Panc1 (cell line): ENCODE measurements around the gene CAMSAP2. TPM values are rescaled to one million over a fixed set of nuclear protein-coding genes. Genes with fewer than 3 reads are reported as not detected.

Experiments
- ATAC-seq: fragments of 200-7000 bp; cut with Tn5 transposase; 2 replicates; pipeline ENCODE4 v1.9.1; 2020; ENCODE audit warnings: mild to moderate bottlenecking, moderate library complexity
- BruUV-seq: library from RNA; stranded (reverse); fragments of 400-500 nt; replicated peaks from 2 replicates; lab custom pipeline; 2021; lab: Mats Ljungman, UMichigan
- CTCF ChIA-PET: fragments of 300-600 bp; sonication (Branson Sonifier 250); formaldehyde crosslinking; loops from one replicate; lab custom pipeline; 2022; ENCODE audit warnings: antibody characterized with exemption; lab: Charles Lee
- POLR2A ChIA-PET: fragments of 300-600 bp; sonication (Branson Sonifier 250); formaldehyde crosslinking; loops from one replicate; lab custom pipeline; 2022; ENCODE audit warnings: antibody characterized with exemption; lab: Charles Lee
- DNase-seq: peaks from one replicate; pipeline ENCODE4 v3.0.0-alpha.2; 2010; ENCODE audit warnings: low read depth, low spot score
- H3K27ac ChIP-seq: 2 replicates; pipeline ENCODE4 v1.5.1; 2011; ENCODE audit warnings: mild to moderate bottlenecking, low read length, inconsistent platforms
- H3K27me3 ChIP-seq: fragments of 200-500 bp; sonication (Bioruptor generic); 2 replicates; pipeline ENCODE4 v1.6.0; 2014; ENCODE audit warnings: low read length, inconsistent platforms; ENCODE audit not compliant: control insufficient read depth, insufficient read depth
- H3K36me3 ChIP-seq: fragments of 200-500 bp; sonication (Bioruptor generic); 2 replicates; pipeline ENCODE4 v1.5.1; 2014; ENCODE audit warnings: inconsistent platforms, mild to moderate bottlenecking, low read length, moderate library complexity; ENCODE audit not compliant: control insufficient read depth, insufficient read depth
- H3K4me1 ChIP-seq: 2 replicates; pipeline ENCODE4 v1.5.1; 2011; ENCODE audit warnings: inconsistent platforms, mild to moderate bottlenecking, low read length, moderate library complexity; ENCODE audit not compliant: control insufficient read depth, insufficient read depth
- H3K4me3 ChIP-seq, 2 experiments: 2 replicates each; pipeline ENCODE4 v1.5.1; 2011 to 2012; ENCODE audit warnings: low read depth in 2 of 2, low read length in 2 of 2, mild to moderate bottlenecking in 2 of 2, inconsistent platforms in 1 of 2, moderate library complexity in 1 of 2
- H3K9me3 ChIP-seq: fragments of 200-500 bp; sonication (Bioruptor generic); 2 replicates; pipeline ENCODE4 v1.5.1; 2014; ENCODE audit warnings: low read depth, mild to moderate bottlenecking, inconsistent platforms, low read length, moderate library complexity; ENCODE audit not compliant: control insufficient read depth, insufficient read depth
- CTCF ChIP-seq: fragments of 450-650 bp; IDR thresholded peaks from 2 replicates; pipeline ENCODE4 v1.5.1; 2017; ENCODE audit warnings: mild to moderate bottlenecking
- POLR2AphosphoS5 ChIP-seq: IDR thresholded peaks from 2 replicates; pipeline ENCODE4 v1.6.1; 2012; ENCODE audit warnings: mild to moderate bottlenecking, low read depth, low read length, moderate library complexity
- REST ChIP-seq, 2 experiments: IDR thresholded peaks; 2 replicates each; pipeline ENCODE4 v1.6.1; 2011 to 2012; ENCODE audit warnings: low read depth in 2 of 2, control low read depth in 1 of 2, low read length in 1 of 2, mild to moderate bottlenecking in 1 of 2, moderate library complexity in 1 of 2; ENCODE audit not compliant: insufficient read depth in 1 of 2
- SIN3A ChIP-seq: IDR thresholded peaks from 2 replicates; pipeline ENCODE4 v1.6.1; 2012; ENCODE audit warnings: low read depth, mild to moderate bottlenecking, low read length, moderate library complexity, borderline replicate concordance; ENCODE audit not compliant: insufficient read depth
- TCF7L2 ChIP-seq: IDR thresholded peaks from 2 replicates; pipeline ENCODE4 v1.6.1; 2011; ENCODE audit warnings: mild to moderate bottlenecking, low read depth, low read length, inconsistent platforms
- in situ Hi-C: cut with HindIII; loops from 2 replicates; pipeline ENCODE4 v1.10.0; 2016; ENCODE audit warnings: low sequenced_read_pairs, low pct_unique_long_range_greater_than_20kb
- intact Hi-C: fragments of 100-400 bp; cut with micrococcal nuclease; formaldehyde crosslinking; loops from one replicate; pipeline ENCODE4 v1.10.0; 2022; ENCODE audit not compliant: unreplicated experiment
- total RNA-seq: library from RNA; stranded (reverse); gene quantifications from one replicate; pipeline ENCODE4 v1.2.1, GENCODE V29; 2021; ENCODE audit not compliant: unreplicated experiment

The CAMSAP2 gene
- total RNA-seq, 1 experiment from 2014 or later, result 40.1 TPM

- intact Hi-C loops, result no loop called here
- BruUV-seq, result no TSS peak
- Histone ChIP-seq H3K27me3 (peaks cover 3% of the 10 kb centered on the region), H3K27ac (no peak overlapping the region), H3K9me3 (no peaks in the 10 kb centered on the region), H3K36me3 (no peaks in the 10 kb centered on the region), H3K4me3 (no peak overlapping the region), H3K4me1 (no peaks in the 10 kb centered on the region)
- TF ChIP-seq POLR2AphosphoS5 (no peak), REST (IDR thresholded peaks at IDR 0.05; ENCODE audit: insufficient read depth in 1 of 2, low read depth in 2 of 2, low read length in 1 of 2) (no peak), SIN3A (no peak), CTCF (no peak), TCF7L2 (no peak)
- CTCF ChIA-PET, result no interaction called here
- in situ Hi-C loops, result no loop called here
- POLR2A ChIA-PET, result interaction anchor here (0.6 kb wide), 1 partner anchor 30 kb away, joined by 3 read pairs; no protein-coding TSS in a partner anchor
- DNase-seq, result no peak
- ATAC-seq, result no peak
Measured at GRCh38 chr1:200874694-200875093, 136.0 kb downstream of the CAMSAP2 start.

GRCh38 chr1:200875416-200875815, 136.7 kb downstream of the CAMSAP2 start:
- intact Hi-C loops, result no loop called here
- CTCF ChIA-PET, result no interaction called here
- no peak overlapping the region for H3K4me3 ChIP-seq
- DNase-seq, result no peak
- no peaks in the 10 kb centered on the region for H3K4me1 ChIP-seq
- no peaks in the 10 kb centered on the region for H3K36me3 ChIP-seq
- POLR2A ChIA-PET, result no interaction called here
- BruUV-seq, result no TSS peak
- H3K27me3 ChIP-seq, result peaks cover 3% of the 10 kb centered on the region
- H3K27ac ChIP-seq, result no peak overlapping the region
- TF ChIP-seq TCF7L2, result no peak
- TF ChIP-seq CTCF, result no peak
- TF ChIP-seq SIN3A, result no peak
- no peak for TF ChIP-seq POLR2AphosphoS5
- no peak for TF ChIP-seq REST (IDR thresholded peaks at IDR 0.05; ENCODE audit: insufficient read depth in 1 of 2, low read depth in 2 of 2, low read length in 1 of 2)
- in situ Hi-C loops, result no loop called here
- H3K9me3 ChIP-seq, result no peaks in the 10 kb centered on the region
- no peak for ATAC-seq
